IPS DF 6.9 (cell line): ENCODE data around the gene KCNB1.

ENCODE experiments used
- DNase-seq: peaks from one replicate; pipeline ENCODE4 v3.0.0-alpha.2; 2013; ENCODE audit warnings: low read depth, low spot score
- H3K27ac ChIP-seq: one replicate; pipeline ENCODE4 v1.5.1; 2013; ENCODE audit warnings: low read length, control low read depth
- H3K27me3 ChIP-seq: 2 replicates; pipeline ENCODE4 v1.6.1; 2013; ENCODE audit warnings: mild to moderate bottlenecking, low read length; ENCODE audit not compliant: control insufficient read depth, insufficient read depth
- H3K36me3 ChIP-seq: 2 replicates; pipeline ENCODE4 v1.6.1; 2013; ENCODE audit warnings: low read length; ENCODE audit not compliant: control insufficient read depth, insufficient read depth
- H3K4me1 ChIP-seq: 2 replicates; pipeline ENCODE4 v1.6.1; 2013; ENCODE audit warnings: low read length; ENCODE audit not compliant: control insufficient read depth, insufficient read depth
- H3K4me3 ChIP-seq: 2 replicates; pipeline ENCODE4 v1.5.1; 2013; ENCODE audit warnings: mild to moderate bottlenecking, low read length
- H3K9me3 ChIP-seq: 2 replicates; pipeline ENCODE4 v1.6.1; 2013; ENCODE audit warnings: low read length, inconsistent platforms; ENCODE audit not compliant: control insufficient read depth, insufficient read depth
- WGBS: extraction: QIAGEN DNeasy Blood & Tissue Kit; methylation state at CpG from one replicate; pipeline ENCODE4 v1.1.7; 2013; ENCODE audit warnings: mixed read lengths, missing lambda C conversion rate; ENCODE audit not compliant: insufficient read length, insufficient coverage; 5-methylcytosine and 5-hydroxymethylcytosine counted together

KCNB1 gene

DNA sequence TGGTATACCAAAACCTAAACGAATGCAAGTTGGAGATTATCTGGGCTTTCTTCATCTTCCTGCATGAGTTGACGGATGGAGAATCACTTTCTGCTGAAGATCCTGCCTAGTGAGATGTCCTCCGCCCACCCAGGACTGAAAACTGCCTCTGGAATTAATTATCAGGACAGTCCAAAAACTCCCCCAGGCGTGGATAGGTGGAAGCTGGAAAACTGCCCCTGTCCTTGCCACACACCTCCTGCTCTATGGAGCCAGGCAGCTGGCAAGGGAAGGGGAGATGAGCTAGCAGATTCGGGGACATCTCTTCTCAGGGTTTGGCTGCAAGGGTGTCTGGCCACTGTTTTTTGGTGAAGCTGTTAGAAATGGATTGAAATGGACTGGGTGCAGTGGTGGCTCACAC lies 115.4 kb downstream of the KCNB1 start:
- no peak for DNase-seq
- no peak overlapping the region for H3K27ac ChIP-seq

DNA sequence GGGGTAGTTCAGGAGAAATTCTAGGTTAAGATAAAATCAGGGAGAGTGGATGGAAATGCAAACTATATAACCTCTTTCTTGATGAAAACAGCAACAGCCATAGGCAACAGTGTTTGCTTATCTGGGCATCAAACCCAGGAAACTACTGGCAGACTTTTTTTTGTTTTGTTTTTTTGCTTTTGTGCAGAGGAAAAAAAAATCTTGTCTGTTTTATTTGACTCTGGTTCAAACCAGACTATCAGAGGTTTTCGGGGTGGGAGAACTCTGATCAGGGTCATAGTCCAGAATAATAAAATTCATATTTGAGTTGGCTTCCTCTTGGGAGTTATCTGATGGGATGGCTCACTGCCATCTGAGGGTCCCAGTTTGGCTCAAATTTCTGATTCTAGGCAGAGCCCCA lies 115.8 kb downstream of the KCNB1 start:
- Histone ChIP-seq H3K36me3 (no peaks in the 10 kb centered on the region), H3K4me3 (no peak overlapping the region), H3K9me3 (no peaks in the 10 kb centered on the region), H3K4me1 (no peaks in the 10 kb centered on the region), H3K27me3 (no peaks in the 10 kb centered on the region; the same call in 1 of the 2 replicates), H3K27ac (no peak overlapping the region)
- WGBS, result no CpG with 5 or more reads among the region's 1 CpG
- no peak for DNase-seq

More for the DNA sequence above, 115.4 kb downstream of the KCNB1 start:
- Histone ChIP-seq H3K4me1 (no peaks in the 10 kb centered on the region), H3K4me3 (no peak overlapping the region), H3K36me3 (no peaks in the 10 kb centered on the region), H3K27me3 (no peaks in the 10 kb centered on the region; the same call in 1 of the 2 replicates), H3K9me3 (no peaks in the 10 kb centered on the region)
- no CpG with 5 or more reads among the region's 5 CpGs for WGBS

DNA sequence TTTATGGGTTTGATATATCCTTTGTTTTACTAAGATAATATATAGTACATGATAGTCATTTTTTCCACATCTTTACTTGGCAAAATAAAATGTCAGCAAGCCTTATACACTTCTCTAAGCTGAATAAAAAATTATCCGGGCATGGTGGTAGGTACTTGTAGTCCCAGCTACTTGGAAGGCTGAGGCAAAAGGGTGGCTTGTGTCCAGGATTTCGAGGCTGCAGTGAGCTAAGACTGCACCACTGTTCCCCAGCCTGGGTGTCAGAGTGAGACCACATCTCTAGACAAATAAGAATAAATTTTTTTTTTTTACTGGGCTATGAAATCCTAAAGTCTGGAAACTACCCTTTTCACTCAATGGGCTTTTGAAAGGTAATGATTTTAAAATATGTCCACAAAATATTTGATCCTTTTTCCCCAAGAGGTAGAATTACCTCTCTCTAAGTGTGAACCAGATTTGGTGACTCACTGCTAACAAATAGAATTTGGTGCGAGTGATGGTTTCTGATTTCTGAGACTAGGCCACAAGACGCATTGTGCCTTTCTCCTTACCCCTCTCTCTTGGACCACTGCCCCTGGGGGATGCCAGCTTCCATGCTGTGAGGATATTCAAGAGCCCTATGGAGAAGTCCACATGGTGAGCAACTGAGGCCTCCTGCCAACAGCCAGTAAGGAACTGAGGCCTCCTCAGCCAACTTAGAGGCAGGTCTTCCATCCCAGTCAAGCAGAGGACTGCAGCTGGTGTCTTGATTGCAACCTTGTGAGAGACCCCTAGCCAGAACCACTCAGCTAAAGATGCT lies 120.4 kb downstream of the KCNB1 start:
- Histone ChIP-seq H3K27ac (no peak overlapping the region), H3K36me3 (no peaks in the 10 kb centered on the region), H3K27me3 (no peaks in the 10 kb centered on the region; the same call in 1 of the 2 replicates), H3K4me1 (no peaks in the 10 kb centered on the region), H3K9me3 (no peaks in the 10 kb centered on the region), H3K4me3 (no peak overlapping the region)
- WGBS, result no CpG with 5 or more reads among the region's 4 CpGs
- no peak for DNase-seq

DNA sequence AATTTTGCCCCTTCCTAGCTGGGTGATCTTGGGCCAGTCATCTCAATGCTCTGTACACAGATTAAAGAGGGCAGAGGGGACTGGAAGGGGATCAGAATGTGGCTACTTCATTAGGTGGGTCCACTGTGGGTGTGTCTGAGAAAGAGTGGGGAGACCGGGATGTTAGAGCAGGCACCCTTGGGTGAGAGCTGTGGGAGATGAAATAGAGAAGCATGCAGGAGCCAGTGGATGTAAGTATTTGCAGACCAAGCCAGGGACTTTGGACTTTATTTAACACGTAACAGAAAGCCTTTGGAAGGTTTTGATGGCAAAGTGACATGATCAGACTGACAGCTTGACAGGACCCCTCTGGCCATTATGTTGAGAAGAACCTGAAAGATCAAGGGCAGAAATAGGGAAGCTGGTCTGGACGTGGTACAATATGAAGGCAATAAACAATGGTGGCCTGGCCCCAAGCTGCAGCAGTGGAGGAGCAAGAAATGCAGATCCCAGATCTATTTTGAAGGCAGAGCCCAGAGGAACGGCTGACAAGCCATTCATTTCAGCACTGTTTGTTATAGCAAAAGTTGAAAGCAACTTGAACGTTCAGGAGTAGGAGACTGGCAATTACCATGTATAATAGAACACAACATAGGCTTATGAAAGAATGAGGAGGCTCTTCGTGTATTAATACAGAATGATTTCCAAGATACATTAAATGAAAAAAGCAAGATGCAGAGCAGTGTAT lies 122.1 kb downstream of the KCNB1 start:
- H3K36me3 ChIP-seq, result no peaks in the 10 kb centered on the region
- no peak overlapping the region for H3K4me3 ChIP-seq
- no peaks in the 10 kb centered on the region for H3K9me3 ChIP-seq
- no peaks in the 10 kb centered on the region; the same call in 1 of the 2 replicates for H3K27me3 ChIP-seq
- no peaks in the 10 kb centered on the region for H3K4me1 ChIP-seq
- no peak overlapping the region for H3K27ac ChIP-seq
- DNase-seq, result no peak
- no CpG with 5 or more reads among the region's 6 CpGs for WGBS

DNA sequence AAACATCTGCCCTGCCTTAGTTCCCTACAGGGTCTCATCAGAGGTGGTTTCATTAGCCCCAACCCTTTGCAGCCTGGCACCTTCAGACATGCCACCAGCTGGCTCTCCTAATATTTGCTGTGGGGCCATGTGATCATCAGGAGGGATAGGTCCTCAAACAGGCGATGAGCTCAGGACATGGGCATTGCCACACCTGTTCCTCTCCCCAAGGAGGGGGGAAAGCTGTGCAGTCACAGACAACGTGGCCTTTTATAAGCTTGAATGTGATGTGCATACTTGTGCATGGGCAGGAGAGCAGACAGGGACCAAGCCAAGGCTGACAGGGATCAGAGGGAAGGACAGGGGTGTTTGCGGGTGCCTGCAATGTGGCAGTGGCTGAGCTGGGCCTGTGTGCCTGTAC lies 125.8 kb downstream of the KCNB1 start:
- Histone ChIP-seq H3K4me1 (no peaks in the 10 kb centered on the region), H3K27ac (no peak overlapping the region), H3K9me3 (no peaks in the 10 kb centered on the region), H3K4me3 (no peak overlapping the region), H3K36me3 (no peaks in the 10 kb centered on the region), H3K27me3 (no peaks in the 10 kb centered on the region)
- no CpG with 5 or more reads among the region's 3 CpGs for WGBS
- no peak for DNase-seq

DNA sequence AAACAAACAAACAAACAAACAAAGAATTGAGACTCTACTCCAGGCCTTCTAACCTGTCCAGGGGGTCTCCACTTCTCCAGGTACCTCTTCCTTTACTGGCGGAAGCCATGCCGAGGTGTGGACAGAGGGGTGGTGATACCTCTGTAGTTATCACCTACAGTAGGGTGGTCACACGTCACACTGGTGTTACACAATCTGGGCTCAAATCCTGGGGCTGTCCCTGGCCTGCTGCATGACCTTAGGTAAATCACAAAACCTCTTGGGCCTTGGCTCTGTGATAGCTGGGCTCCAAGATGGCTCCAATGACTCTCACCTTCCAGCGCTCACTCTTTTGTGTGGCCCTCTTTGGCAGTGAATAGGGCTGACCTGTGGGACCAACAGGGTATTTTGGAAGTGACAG lies 127.8 kb downstream of the KCNB1 start:
- no CpG with 5 or more reads among the region's 4 CpGs for WGBS
- no peaks in the 10 kb centered on the region for H3K27me3 ChIP-seq
- H3K9me3 ChIP-seq, result no peaks in the 10 kb centered on the region

DNA sequence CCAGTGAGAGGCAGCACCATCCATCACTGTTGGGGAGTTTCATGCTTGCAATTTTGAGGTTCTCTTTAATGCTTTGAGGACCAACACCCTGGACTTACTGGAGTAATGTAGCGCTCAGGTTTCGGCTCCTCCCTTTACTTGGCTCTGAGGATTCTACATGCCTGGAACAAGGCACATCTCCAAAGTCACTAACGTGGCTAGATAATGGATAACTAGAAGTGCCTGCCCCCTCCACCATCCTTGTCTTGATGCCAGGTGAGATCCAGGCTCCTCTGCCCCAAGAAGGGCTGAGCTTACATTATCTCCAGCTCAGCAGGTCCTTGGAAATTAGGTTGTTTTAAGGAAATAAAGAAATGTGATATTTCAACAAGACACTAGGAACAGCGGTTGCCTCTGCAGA lies 129.1 kb downstream of the KCNB1 start:
- no peaks in the 10 kb centered on the region for H3K4me1 ChIP-seq
- DNase-seq, result no peak
- no CpG with 5 or more reads among the region's 4 CpGs for WGBS
- H3K9me3 ChIP-seq, result no peaks in the 10 kb centered on the region
- H3K4me3 ChIP-seq, result no peak overlapping the region
- H3K27me3 ChIP-seq, result no peaks in the 10 kb centered on the region
- H3K27ac ChIP-seq, result no peak overlapping the region
- no peaks in the 10 kb centered on the region for H3K36me3 ChIP-seq

More for the DNA sequence above, 127.8 kb downstream of the KCNB1 start:
- no peak for DNase-seq
- Histone ChIP-seq H3K27ac (no peak overlapping the region), H3K36me3 (no peaks in the 10 kb centered on the region), H3K4me1 (no peaks in the 10 kb centered on the region), H3K4me3 (no peak overlapping the region)

DNA sequence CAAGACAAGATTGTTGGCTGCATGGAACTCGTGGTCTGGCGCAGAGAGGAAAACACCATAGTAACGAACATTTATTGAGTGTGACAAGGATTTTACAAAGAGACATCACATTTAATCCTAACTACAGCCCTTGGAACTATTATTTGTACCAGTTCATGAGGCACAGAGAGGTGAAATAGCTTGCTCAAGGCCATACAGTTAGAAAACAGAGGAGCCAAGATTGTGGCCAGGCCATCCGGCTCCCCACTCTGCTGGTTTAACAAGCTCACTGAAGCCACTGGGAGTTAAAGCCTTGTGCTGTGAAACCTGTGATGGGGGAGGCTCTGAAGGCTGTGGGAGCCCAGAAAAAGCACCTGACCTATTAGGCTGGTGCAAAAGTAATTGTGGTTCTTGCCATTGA lies 129.7 kb downstream of the KCNB1 start:
- WGBS, result no CpG with 5 or more reads among the region's 4 CpGs
- Histone ChIP-seq H3K27ac (no peak overlapping the region), H3K9me3 (no peaks in the 10 kb centered on the region), H3K4me3 (no peak overlapping the region), H3K27me3 (no peaks in the 10 kb centered on the region), H3K36me3 (no peaks in the 10 kb centered on the region), H3K4me1 (no peaks in the 10 kb centered on the region)
- no peak for DNase-seq

DNA sequence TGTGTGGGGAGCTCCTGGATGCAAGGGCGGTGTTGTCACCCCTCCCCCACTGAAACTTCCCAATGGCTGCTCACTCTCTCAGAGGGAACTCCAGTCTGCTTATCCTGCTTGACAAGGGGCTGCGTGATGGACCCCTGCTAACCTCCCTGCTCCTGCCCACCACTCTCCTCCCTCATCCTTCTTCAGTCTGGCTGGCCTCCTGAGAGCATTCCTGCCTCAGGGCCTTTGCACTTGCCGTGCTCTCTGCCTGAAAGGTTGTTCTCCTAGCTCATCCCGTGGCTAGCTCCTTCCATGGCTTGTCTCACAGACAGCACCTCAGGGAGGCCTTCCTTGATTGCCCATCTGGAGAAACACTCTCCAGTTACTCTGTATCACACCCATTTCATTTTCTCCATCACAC lies 130.7 kb downstream of the KCNB1 start:
- DNase-seq, result no peak
- no peaks in the 10 kb centered on the region for H3K36me3 ChIP-seq
- no CpG with 5 or more reads among the region's 4 CpGs for whole genome bisulfite sequencing
- H3K4me3 ChIP-seq, result no peak overlapping the region
- no peaks in the 10 kb centered on the region for H3K27me3 ChIP-seq
- no peaks in the 10 kb centered on the region for H3K9me3 ChIP-seq
- H3K4me1 ChIP-seq, result peaks cover 2% of the 10 kb centered on the region; the same call in 1 of the 2 replicates
- no peak overlapping the region for H3K27ac ChIP-seq

DNA sequence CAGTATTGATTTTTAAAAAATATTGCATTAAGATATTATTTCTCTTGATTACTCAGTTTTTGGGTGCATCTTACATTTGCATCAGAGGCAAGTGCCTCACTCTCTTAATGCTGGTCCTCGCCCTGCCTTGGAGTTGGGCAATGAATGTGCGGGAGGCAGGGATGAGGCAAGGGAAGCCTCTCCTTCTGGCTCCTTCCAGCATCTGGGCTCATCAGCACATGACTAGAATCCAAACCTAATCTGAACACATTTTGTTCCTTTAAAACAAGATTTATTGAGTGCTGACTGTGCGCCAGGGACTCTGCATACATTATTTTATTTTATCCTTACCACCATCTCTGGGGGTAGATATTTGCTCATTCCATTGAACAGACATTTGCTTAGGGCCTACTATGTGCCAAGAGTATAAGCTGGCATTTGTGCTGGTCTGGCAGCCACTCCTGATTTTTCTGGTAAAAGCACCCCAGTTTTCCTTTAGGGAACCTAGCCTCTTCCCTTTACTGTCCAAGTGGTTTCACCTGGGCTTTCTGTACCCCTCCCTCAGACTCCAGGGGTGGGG lies 132.7 kb downstream of the KCNB1 start:
- no CpG with 5 or more reads among the region's 3 CpGs for WGBS
- no peaks in the 10 kb centered on the region for H3K9me3 ChIP-seq
- H3K4me1 ChIP-seq, result peaks cover 2% of the 10 kb centered on the region; the same call in 1 of the 2 replicates
- H3K27ac ChIP-seq, result no peak overlapping the region
- no peaks in the 10 kb centered on the region for H3K36me3 ChIP-seq
- DNase-seq, result no peak
- H3K4me3 ChIP-seq, result no peak overlapping the region
- H3K27me3 ChIP-seq, result no peaks in the 10 kb centered on the region
